HG03045 (cell line): ENCODE measurements around the gene ENGASE.

Experiments
- ATAC-seq: cut with Tn5 transposase; IDR thresholded peaks from one replicate; pipeline ENCODE4 v1.9.1; 2021; ENCODE audit warnings: mild to moderate bottlenecking, moderate library complexity; ENCODE audit not compliant: unreplicated experiment

Gene ENGASE

DNA sequence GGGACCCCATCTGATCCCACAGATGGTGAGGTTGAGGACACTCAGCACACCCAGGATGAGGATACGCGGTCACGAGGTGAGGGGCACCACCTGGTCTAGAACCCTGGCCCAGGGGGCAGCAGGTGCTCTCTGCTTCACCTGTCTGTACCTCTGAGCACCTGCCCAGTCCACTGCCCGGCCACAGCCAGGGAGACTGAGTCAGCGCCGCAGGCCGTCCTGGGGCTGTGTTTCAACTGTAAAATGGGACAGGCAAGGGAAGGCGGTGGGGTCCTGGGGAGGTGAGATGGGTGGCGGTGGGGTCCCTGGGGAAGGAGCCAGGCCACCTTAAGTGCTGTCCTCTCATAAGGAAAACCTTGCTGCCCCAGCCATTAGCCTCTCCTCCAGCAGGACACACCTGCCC lies 60.4 kb downstream of the ENGASE start:
- no peak for ATAC-seq

DNA sequence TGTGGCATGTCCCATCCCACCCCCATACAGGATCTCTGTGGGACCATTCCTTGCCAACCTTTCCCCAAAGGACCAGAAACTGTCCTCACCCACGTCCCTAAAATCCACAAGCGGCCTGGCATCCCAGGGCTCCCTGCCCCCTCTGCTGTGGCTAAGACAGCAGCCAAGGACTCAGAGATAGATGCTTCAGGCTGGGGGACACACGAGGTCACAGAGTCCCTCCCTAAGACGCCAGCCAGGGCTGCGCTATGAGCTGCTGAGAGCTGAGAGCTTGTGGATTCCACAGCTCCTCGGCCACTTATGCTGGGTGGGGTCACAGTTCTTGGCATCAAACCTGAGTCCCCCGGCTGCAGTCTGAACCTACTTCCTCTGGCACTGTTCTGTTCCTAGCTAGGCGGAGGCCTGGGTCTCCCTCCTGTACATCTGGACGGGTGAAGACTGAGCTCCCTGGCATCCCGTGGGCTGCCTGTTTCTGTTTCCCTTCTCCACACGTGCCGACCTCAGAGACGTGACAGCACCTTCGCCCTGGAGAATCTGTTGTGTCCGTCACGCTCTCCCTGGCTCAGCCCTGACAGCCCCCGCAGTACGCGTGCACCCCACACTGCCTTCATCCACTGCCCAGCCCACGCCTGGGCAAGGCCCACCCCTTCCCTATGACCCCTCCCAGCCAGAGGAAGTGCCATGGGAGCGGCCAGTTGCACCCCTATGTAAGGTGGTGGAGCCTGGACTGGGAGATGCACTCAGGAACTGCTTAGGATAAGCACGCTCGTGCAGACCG lies 61.2 kb downstream of the ENGASE start:
- no peak for ATAC-seq
